OCI-LY1 (cell line): Measurements from ENCODE around the gene ABLIM1.

Source experiments
- CTCF ChIP-seq: fragments of 200-600 bp; sonication (generic), shearing (Covaris generic); IDR thresholded peaks from 2 replicates; pipeline ENCODE4 v1.5.1; 2017; ENCODE audit warnings: mild to moderate bottlenecking, antibody characterized with exemption, low read length, moderate library complexity, mixed read lengths
- EZH2 ChIP-seq: fragments of 200-600 bp; sonication (generic), shearing (Covaris generic); IDR thresholded peaks from 2 replicates; pipeline ENCODE4 v1.8.0; 2017; ENCODE audit warnings: borderline replicate concordance, mixed run types, mild to moderate bottlenecking, antibody characterized with exemption, low read length, moderate library complexity, mixed read lengths

- TF ChIP-seq CTCF (no peak), EZH2 (no peak)
Observed at GRCh38 chr10:114482480-114483304, 175.4 kb downstream of the ABLIM1 start.
